HFF-Myc (cell line): ENCODE measurements around the gene CLASP2.
"Not testable (repeated sequence)": the region's sequence is repeated elsewhere in the genome, so short reads cannot be mapped to it uniquely, and the experiment has no call there.

ENCODE experiments used
- DNase-seq: peaks from one replicate; pipeline ENCODE4 v3.0.0-alpha.2; 2011; ENCODE audit warnings: low read depth; ENCODE audit errors: extremely low read depth
- H3K4me3 ChIP-seq: replicated peaks from 2 replicates; pipeline ENCODE4 v1.5.1; 2011; ENCODE audit warnings: low read depth, mild to moderate bottlenecking, control low read depth, low read length
- TF ChIP-seq, protein P1 (sequence below): IDR thresholded peaks from 2 replicates; pipeline ENCODE4 v1.5.1; 2012; ENCODE audit warnings: mild to moderate bottlenecking, low read depth, low read length, control low read depth; ENCODE audit errors: missing control alignments

Gene CLASP2

DNA sequence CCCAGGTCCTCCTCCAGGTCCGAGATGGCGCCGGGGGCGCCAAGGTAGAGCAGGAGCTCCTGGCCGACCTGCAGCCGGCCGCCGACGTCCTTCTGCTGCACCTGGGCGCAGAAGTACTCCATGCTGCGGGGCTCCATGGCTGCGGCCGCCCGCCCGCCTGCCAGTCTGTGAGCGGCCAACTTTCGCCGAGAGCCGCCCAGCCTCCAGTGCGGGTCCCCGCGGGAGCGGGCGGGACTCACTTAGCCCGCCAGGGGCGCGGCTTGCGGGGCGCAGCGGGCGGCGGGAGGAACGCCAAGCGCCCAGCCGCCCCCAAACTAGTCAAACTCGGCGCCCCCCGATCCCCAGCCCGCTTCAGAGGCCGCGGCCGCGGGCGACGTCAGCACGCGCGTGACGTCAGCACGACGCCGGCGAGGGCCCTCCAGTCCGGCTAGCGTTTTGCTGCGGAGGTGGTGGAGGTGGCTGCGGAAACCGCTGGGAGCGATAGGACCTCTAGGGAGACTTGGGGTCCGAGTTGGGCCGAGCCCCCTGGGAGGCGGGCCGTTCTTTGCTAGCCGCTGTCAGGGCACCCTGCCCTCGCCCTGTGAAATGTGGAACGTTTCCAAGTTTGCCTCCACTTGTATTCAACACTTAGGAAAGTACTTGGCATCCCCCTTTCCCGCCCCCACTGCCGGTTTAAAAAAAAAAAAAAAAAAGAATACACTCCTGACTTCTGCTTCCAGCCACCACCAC lies at the start of gene CLASP2:
CLASP2 (minus strand) TSS at position 389 of the 729 bp plus-strand sequence; CDS start at position 137, 252 bp downstream.
- peak within 1 kb of the TSS; percentile 77 for H3K4me3 ChIP-seq
- peak; percentile 35 for DNase-seq
- TF ChIP-seq, protein P1, sequence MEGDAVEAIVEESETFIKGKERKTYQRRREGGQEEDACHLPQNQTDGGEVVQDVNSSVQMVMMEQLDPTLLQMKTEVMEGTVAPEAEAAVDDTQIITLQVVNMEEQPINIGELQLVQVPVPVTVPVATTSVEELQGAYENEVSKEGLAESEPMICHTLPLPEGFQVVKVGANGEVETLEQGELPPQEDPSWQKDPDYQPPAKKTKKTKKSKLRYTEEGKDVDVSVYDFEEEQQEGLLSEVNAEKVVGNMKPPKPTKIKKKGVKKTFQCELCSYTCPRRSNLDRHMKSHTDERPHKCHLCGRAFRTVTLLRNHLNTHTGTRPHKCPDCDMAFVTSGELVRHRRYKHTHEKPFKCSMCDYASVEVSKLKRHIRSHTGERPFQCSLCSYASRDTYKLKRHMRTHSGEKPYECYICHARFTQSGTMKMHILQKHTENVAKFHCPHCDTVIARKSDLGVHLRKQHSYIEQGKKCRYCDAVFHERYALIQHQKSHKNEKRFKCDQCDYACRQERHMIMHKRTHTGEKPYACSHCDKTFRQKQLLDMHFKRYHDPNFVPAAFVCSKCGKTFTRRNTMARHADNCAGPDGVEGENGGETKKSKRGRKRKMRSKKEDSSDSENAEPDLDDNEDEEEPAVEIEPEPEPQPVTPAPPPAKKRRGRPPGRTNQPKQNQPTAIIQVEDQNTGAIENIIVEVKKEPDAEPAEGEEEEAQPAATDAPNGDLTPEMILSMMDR, result no peak

- H3K4me3 ChIP-seq, result no peak overlapping the region
- TF ChIP-seq, protein P1, result no peak
- peak; percentile 91 for DNase-seq
Measured at GRCh38 chr3:33758864-33759263, 40.8 kb upstream of the CLASP2 start.

GRCh38 chr3:33758281-33758680 lies 40.2 kb upstream of the CLASP2 start:
- TF ChIP-seq, protein P1, result no peak
- no peak overlapping the region for H3K4me3 ChIP-seq
- DNase-seq, result no peak

GRCh38 chr3:33754391-33754790 lies 36.3 kb upstream of the CLASP2 start:
- not testable (repeated sequence) for H3K4me3 ChIP-seq, DNase-seq

GRCh38 chr3:33751336-33751735 lies 33.3 kb upstream of the CLASP2 start:
- TF ChIP-seq, protein P1, result no peak
- no peak for DNase-seq
- no peak overlapping the region for H3K4me3 ChIP-seq

DNA sequence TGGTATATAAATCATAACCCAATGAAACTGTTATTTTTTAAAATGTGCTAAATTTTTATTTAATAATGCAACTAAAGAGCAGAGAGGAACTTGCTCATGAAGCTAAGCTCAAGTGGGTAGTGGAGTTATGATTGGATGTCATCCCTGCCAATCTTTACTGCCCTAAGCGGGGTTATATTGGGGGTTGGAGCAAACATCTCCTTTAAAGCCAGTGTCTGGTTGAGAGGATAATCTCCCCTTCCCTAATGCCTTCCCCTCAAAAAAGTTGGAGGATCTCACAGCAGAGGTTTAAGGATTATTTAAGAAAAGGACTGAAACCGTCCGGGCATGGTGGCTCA lies 32.1 kb upstream of the CLASP2 start:
- no peak for DNase-seq
- TF ChIP-seq, protein P1, result no peak
- H3K4me3 ChIP-seq, result no peak overlapping the region

DNA sequence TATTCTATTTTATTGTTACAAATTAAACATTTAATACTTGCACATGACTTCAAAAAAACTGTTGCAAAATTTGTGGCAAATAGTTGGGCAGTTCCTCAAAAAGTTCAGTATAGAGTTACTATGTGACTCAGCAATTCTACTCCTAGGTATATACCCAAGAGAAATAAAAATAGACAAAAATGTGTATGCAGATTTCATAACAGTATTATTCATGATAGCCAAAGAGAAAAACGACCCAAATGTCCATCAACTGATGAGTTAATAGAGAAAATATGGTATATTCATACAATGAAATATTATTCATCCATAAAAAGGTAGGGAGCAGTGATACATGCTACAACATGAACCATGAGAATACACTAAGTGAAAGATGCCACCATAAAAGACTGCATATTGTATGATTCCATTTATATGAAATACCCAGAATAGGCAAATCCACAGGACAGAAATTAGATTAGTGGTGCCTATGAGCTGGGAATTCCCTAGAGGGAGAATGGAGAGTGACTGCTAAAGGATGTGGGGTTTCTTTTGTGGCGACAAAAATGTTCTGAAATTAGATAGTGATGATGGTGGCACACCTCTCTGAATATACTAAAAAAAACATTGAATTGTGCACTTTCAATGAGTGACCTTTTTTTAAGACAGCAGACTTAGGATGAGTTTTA lies 31.6 kb upstream of the CLASP2 start:
- no peak overlapping the region for H3K4me3 ChIP-seq
- DNase-seq, result no peak
- TF ChIP-seq, protein P1, result no peak
